ENCODE results near the gene PKM.

The PKM gene

GRCh38 chr15:72168808-72169190 is 62.2 kb downstream of the PKM start:
- H3K27ac ChIP-seq (ENCODE audit: low read length) = no peak overlapping the region
- peak overlapping the region; percentile 18 for H3K4me2 ChIP-seq (ENCODE audit: insufficient read depth, low read length)
- TF ChIP-seq EZH2 (IDR thresholded peaks at IDR 0.05; ENCODE audit: borderline replicate concordance, low read depth, low read length, severe bottlenecking) (no peak), CTCF (IDR thresholded peaks at IDR 0.05; ENCODE audit: borderline replicate concordance, extremely low read depth, low read length, poor library complexity, severe bottlenecking) (no peak)
- no peaks in the 10 kb centered on the region for H3K79me2 ChIP-seq (ENCODE audit: insufficient read depth, low read length)
- no peaks in the 10 kb centered on the region for H3K27me3 ChIP-seq (ENCODE audit: insufficient read depth, low read length, poor library complexity)
- H3K36me3 ChIP-seq (ENCODE audit: insufficient read depth, low read length) = no peaks in the 10 kb centered on the region
- ATAC-seq (ENCODE audit: insufficient read depth, low read depth) (no peak), DNase-seq (no peak)
- H3K4me3 ChIP-seq (ENCODE audit: low read depth in 1 of 2, low read length in 2 of 2) = no peak overlapping the region
- H4K20me1 ChIP-seq (ENCODE audit: insufficient read depth, low read length) = no peaks in the 10 kb centered on the region
- H2AFZ ChIP-seq (ENCODE audit: low read depth, low read length) = no peak overlapping the region
- no peak overlapping the region for H3K9ac ChIP-seq (ENCODE audit: low read depth, low read length)
- peaks cover 18% of the 10 kb centered on the region for H3K4me1 ChIP-seq (ENCODE audit: insufficient read depth, low read length)
- H3K9me3 ChIP-seq (ENCODE audit: insufficient read depth, low read length, severe bottlenecking) = no peaks in the 10 kb centered on the region

- H4K20me1 ChIP-seq (ENCODE audit: insufficient read depth, low read length) = no peaks in the 10 kb centered on the region
- no peak for TF ChIP-seq EZH2 (IDR thresholded peaks at IDR 0.05; ENCODE audit: borderline replicate concordance, low read depth, low read length, severe bottlenecking)
- no peak for TF ChIP-seq CTCF (IDR thresholded peaks at IDR 0.05; ENCODE audit: borderline replicate concordance, extremely low read depth, low read length, poor library complexity, severe bottlenecking)
- H3K79me2 ChIP-seq (ENCODE audit: insufficient read depth, low read length) = no peaks in the 10 kb centered on the region
- H3K36me3 ChIP-seq (ENCODE audit: insufficient read depth, low read length) = no peaks in the 10 kb centered on the region
- no peak overlapping the region for H3K4me3 ChIP-seq (ENCODE audit: low read depth in 1 of 2, low read length in 2 of 2)
- no peak overlapping the region for H3K27ac ChIP-seq (ENCODE audit: low read length)
- H3K4me2 ChIP-seq (ENCODE audit: insufficient read depth, low read length) = peak overlapping the region; percentile 18
- no peak overlapping the region for H3K9ac ChIP-seq (ENCODE audit: low read depth, low read length)
- no peaks in the 10 kb centered on the region for H3K27me3 ChIP-seq (ENCODE audit: insufficient read depth, low read length, poor library complexity)
- H2AFZ ChIP-seq (ENCODE audit: low read depth, low read length) = no peak overlapping the region; the same call in 1 of the 2 replicates
- peak; percentile 95 for ATAC-seq (ENCODE audit: insufficient read depth, low read depth)
- peak; percentile 77 for DNase-seq
- no peaks in the 10 kb centered on the region for H3K9me3 ChIP-seq (ENCODE audit: insufficient read depth, low read length, severe bottlenecking)
- peaks cover 18% of the 10 kb centered on the region for H3K4me1 ChIP-seq (ENCODE audit: insufficient read depth, low read length)
These were observed 62.7 kb downstream of the PKM start for GRCh38 chr15:72168131-72168807.

GRCh38 chr15:72167445-72167844 is 63.5 kb downstream of the PKM start:
- no peak overlapping the region for H3K27ac ChIP-seq (ENCODE audit: low read length)
- no peaks in the 10 kb centered on the region for H3K79me2 ChIP-seq (ENCODE audit: insufficient read depth, low read length)
- no peaks in the 10 kb centered on the region for H4K20me1 ChIP-seq (ENCODE audit: insufficient read depth, low read length)
- H3K9ac ChIP-seq (ENCODE audit: low read depth, low read length) = no peak overlapping the region
- ATAC-seq (ENCODE audit: insufficient read depth, low read depth) = no peak
- H3K4me2 ChIP-seq (ENCODE audit: insufficient read depth, low read length) = no peak overlapping the region
- H3K9me3 ChIP-seq (ENCODE audit: insufficient read depth, low read length, severe bottlenecking) = no peaks in the 10 kb centered on the region
- no peak for TF ChIP-seq EZH2 (IDR thresholded peaks at IDR 0.05; ENCODE audit: borderline replicate concordance, low read depth, low read length, severe bottlenecking)
- no peak for TF ChIP-seq CTCF (IDR thresholded peaks at IDR 0.05; ENCODE audit: borderline replicate concordance, extremely low read depth, low read length, poor library complexity, severe bottlenecking)
- no peak for DNase-seq
- H3K36me3 ChIP-seq (ENCODE audit: insufficient read depth, low read length) = no peaks in the 10 kb centered on the region
- H2AFZ ChIP-seq (ENCODE audit: low read depth, low read length) = no peak overlapping the region
- H3K27me3 ChIP-seq (ENCODE audit: insufficient read depth, low read length, poor library complexity) = no peaks in the 10 kb centered on the region
- no peak overlapping the region for H3K4me3 ChIP-seq (ENCODE audit: low read depth in 1 of 2, low read length in 2 of 2)
- peaks cover 18% of the 10 kb centered on the region for H3K4me1 ChIP-seq (ENCODE audit: insufficient read depth, low read length)
